Measurements from ENCODE around the gene ARRDC1. TPM values are rescaled to one million over a fixed set of nuclear protein-coding genes. Genes with fewer than 3 reads are reported as not detected.
"Not testable (repeated sequence)": the region's sequence is repeated elsewhere in the genome, so short reads cannot be mapped to it uniquely, and the experiment has no call there.

Gene ARRDC1, protein sequence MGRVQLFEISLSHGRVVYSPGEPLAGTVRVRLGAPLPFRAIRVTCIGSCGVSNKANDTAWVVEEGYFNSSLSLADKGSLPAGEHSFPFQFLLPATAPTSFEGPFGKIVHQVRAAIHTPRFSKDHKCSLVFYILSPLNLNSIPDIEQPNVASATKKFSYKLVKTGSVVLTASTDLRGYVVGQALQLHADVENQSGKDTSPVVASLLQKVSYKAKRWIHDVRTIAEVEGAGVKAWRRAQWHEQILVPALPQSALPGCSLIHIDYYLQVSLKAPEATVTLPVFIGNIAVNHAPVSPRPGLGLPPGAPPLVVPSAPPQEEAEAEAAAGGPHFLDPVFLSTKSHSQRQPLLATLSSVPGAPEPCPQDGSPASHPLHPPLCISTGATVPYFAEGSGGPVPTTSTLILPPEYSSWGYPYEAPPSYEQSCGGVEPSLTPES
- 10 to 100 TPM; 52.4 to 64.2 TPM for total RNA-seq

DNA sequence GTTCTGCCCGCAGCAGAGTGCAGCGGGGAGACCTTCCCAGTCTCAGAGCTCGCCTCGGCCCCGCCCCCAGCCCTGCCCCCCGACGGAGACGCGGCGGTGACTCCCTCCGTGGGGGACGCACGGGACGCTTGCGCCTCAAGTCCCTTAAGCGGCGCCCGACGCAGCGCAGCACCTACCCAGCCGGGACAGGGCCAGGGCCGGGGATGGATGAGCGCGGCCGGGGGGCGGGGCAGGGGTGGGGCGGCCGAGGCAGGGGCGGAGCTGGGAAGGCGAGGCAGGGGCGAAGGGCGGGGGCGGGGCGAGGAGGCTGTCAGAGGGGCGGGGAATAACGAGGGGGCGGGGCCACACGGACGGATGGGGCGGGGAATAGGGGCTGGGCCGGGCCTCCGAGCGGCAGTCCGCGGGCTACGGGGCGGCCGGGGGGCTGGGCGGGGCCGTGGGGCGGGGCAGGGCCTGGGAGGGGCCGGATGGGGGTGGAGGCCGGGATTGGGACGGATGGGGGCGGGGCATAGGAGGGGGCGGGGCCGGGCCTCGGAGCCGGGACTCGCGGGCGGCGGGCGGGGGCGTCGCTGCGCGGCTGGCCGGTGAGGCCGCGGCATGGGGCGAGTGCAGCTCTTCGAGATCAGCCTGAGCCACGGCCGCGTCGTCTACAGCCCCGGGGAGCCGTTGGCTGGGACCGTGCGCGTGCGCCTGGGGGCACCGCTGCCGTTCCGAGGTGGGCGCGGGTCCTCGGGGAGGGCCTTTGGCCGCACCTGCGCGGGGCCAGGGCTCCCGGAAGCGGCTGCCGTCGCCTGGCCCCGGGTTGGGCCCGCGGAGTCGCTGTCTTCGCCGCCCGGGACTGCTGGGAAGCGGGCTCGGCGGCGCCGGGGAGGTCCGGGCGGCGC, at the start of gene ARRDC1:
Gene ARRDC1 (plus strand): TSS at position 566 of the 884 bp plus-strand sequence. CDS start 32 bp downstream, at position 598.
- H3K9me3 Mint-ChIP-seq: no peaks in the 10 kb centered on the region
- POLR2A ChIA-PET: interaction anchor here (0.8 kb wide), 1 partner anchor 18 kb away, joined by 3 read pairs; no protein-coding TSS in a partner anchor
- DNase-seq: peak; percentile 96
- H3K4me1 Mint-ChIP-seq: peaks cover 26% of the 10 kb centered on the region
- no peaks in the 10 kb centered on the region for H3K36me3 Mint-ChIP-seq (ENCODE audit: low read depth)
- H3K4me3 Mint-ChIP-seq: peak within 1 kb of the TSS; percentile 79
- H3K27me3 Mint-ChIP-seq: no peaks in the 10 kb centered on the region
- CTCF ChIA-PET: interaction anchor here (0.8 to 1.5 kb wide), 2 partner anchors 17 to 29 kb away, joined by 3 to 4 read pairs; no protein-coding TSS in a partner anchor
- H3K27ac Mint-ChIP-seq: peak within 1 kb of the TSS; percentile 72

DNA sequence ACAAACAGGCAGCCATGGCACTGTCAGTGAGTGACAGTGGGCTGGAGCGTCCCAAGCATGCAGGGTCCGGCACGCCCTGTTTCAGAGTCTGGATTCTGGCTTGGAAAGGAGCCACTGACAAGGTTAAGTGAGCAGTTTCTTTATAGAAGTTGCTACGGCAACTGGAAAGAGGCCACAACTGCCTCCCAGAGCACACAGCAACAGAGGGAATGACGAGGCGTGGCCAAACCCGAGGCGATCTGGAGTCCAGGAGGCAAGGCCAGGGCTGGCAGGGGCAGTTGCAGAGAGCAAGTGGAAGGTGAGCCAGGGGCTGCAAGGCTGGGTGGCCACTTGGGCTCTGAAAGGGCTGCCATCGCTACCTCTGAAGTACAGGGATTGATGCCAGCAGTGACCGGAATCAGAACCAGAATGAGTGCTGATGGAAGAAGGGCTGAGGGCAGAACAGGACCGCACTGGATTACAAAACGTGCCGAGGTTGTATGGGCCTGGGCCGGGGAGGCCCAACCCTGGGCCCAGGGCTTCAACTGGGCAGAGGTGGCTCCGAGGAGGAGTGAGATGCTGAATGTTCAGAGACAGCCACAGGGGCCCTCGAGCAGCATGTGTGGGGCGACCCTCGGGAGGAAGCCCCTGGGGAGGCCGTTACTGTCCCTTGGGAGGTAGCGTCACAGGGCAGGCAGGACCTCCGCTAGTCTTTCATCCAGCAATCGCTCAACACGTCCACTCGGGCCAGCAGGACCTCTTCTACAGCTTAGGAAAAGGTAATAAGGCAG, 49.2 kb upstream of the ARRDC1 start:
- Mint-ChIP-seq H3K4me3 (no peak overlapping the region), H3K27ac (no peak overlapping the region), H3K27me3 (no peaks in the 10 kb centered on the region), H3K4me1 (peaks cover 8% of the 10 kb centered on the region), H3K36me3 (ENCODE audit: low read depth) (peaks cover 12% of the 10 kb centered on the region), H3K9me3 (no peaks in the 10 kb centered on the region)
- ChIA-PET POLR2A (no interaction called here), CTCF (no interaction called here)
- no peak for DNase-seq

DNA sequence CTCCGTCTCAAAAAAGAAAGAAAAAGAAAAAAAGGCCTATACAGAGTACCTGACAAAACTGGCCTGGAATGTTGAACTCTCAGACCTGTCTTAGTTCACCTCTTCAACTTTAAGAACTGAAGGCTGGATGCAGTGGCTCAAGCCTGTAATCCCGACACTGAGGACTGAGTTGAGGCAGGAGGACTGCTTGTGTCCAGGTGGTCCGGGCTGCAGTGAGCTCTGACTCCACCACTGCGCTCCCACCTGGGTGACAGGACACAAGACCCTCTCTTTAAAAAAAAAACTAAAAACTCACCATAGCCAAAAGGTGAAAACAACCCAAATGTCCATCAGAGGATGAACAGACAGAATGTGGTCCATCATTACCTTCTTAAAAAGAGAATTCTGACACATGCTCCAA, 47.4 kb upstream of the ARRDC1 start:
- H3K36me3 Mint-ChIP-seq (ENCODE audit: low read depth): peaks cover 15% of the 10 kb centered on the region
- H3K27me3 Mint-ChIP-seq: no peaks in the 10 kb centered on the region
- DNase-seq: no peak
- H3K4me1 Mint-ChIP-seq: peaks cover 3% of the 10 kb centered on the region
- ChIA-PET CTCF (interaction anchor here (0.6 to 1.1 kb wide), 2 partner anchors 30 to 427 kb away, joined by 3 read pairs; no protein-coding TSS in a partner anchor), POLR2A (no interaction called here)
- H3K4me3 Mint-ChIP-seq: no peak overlapping the region
- H3K9me3 Mint-ChIP-seq: no peaks in the 10 kb centered on the region
- no peak overlapping the region for H3K27ac Mint-ChIP-seq

DNA sequence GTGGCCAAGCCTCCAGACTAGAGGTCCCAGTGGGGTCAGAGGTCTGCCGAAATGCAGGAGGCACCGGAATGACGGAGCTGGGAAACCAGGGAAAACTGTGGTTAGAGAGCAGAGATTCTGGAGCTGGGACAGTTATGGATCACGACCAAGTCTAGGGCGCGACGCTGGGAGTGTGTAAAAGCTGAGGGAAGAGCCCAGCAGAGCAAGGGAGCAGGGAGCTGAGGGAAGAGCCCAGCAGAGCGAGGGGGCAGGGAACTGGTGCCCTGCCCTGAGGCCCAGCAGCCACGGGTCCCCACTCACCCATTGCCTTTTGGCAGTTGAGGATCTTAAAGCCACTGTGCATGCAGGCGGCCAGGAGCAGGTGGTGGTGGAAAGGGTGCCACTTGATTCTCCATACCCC, 41.4 kb upstream of the ARRDC1 start:
- H3K27me3 Mint-ChIP-seq: no peaks in the 10 kb centered on the region
- DNase-seq: no peak
- no peaks in the 10 kb centered on the region for H3K9me3 Mint-ChIP-seq
- H3K4me3 Mint-ChIP-seq: no peak overlapping the region
- peaks cover 4% of the 10 kb centered on the region for H3K4me1 Mint-ChIP-seq
- H3K27ac Mint-ChIP-seq: no peak overlapping the region
- H3K36me3 Mint-ChIP-seq (ENCODE audit: low read depth): peaks cover 22% of the 10 kb centered on the region
- CTCF ChIA-PET: interaction anchor here (0.6 to 1.0 kb wide), 2 partner anchors 12 to 16 kb away, joined by 3 read pairs; no protein-coding TSS in a partner anchor
- POLR2A ChIA-PET: interaction anchor here (0.6 kb wide), 1 partner anchor 623 kb away, joined by 3 read pairs; no protein-coding TSS in a partner anchor

DNA sequence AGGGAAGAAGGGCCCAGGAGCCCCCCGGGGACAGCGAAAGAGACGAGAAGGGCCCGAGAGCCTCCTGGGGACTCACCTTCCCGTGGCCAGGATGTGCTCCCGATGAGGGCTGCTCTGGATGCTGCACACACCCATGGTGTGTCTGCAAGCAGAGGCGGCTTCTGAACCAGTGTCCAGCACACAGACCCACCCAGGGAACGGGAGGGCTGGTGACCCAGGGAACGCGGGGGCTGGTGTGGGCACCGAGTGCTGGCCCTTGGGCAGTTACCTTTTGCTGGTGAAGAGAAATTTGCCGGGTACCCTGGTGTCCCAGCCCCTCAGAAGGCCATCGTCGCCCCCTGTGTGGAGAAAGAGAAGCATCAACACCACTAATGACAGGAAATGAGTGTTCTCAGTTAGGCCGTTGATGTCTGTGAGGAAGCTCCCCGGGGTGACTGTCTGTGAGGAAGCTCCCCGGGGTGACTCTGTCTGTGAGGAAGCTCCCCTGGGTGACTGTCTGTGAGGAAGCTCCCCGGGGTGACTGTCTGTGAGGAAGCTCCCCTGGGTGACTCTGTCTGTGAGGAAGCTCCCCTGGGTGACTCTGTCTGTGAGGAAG, 40.6 kb upstream of the ARRDC1 start:
- POLR2A ChIA-PET: no interaction called here
- H3K4me3 Mint-ChIP-seq: no peak overlapping the region
- peaks cover 17% of the 10 kb centered on the region for H3K36me3 Mint-ChIP-seq (ENCODE audit: low read depth)
- H3K9me3 Mint-ChIP-seq: no peaks in the 10 kb centered on the region
- no peak overlapping the region for H3K27ac Mint-ChIP-seq
- CTCF ChIA-PET: interaction anchor here (1.0 kb wide), 1 partner anchor 15 kb away, joined by 3 read pairs; no protein-coding TSS in a partner anchor
- no peaks in the 10 kb centered on the region for H3K27me3 Mint-ChIP-seq
- no peak for DNase-seq
- H3K4me1 Mint-ChIP-seq: peaks cover 4% of the 10 kb centered on the region

DNA sequence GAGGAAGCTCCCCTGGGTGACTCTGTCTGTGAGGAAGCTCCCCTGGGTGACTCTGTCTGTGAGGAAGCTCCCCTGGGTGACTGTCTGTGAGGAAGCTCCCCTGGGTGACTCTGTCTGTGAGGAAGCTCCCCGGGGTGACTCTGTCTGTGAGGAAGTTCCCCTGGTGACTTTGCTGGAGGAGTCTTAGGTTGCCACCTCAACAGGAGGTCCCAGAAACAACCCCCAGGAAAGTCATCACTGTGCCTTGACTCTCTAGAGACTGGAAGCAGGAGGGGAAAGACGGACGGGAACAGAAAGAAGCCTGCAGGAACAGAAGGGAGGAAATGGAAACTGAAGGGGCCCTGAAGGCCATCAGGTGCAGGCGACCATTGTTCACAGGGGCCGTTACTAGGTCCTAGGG, 37.0 kb upstream of the ARRDC1 start:
- peaks cover 29% of the 10 kb centered on the region for H3K36me3 Mint-ChIP-seq (ENCODE audit: low read depth)
- H3K27me3 Mint-ChIP-seq, H3K4me1 Mint-ChIP-seq, CTCF ChIA-PET, POLR2A ChIA-PET, H3K4me3 Mint-ChIP-seq, H3K9me3 Mint-ChIP-seq, H3K27ac Mint-ChIP-seq, DNase-seq: not testable (repeated sequence)

DNA sequence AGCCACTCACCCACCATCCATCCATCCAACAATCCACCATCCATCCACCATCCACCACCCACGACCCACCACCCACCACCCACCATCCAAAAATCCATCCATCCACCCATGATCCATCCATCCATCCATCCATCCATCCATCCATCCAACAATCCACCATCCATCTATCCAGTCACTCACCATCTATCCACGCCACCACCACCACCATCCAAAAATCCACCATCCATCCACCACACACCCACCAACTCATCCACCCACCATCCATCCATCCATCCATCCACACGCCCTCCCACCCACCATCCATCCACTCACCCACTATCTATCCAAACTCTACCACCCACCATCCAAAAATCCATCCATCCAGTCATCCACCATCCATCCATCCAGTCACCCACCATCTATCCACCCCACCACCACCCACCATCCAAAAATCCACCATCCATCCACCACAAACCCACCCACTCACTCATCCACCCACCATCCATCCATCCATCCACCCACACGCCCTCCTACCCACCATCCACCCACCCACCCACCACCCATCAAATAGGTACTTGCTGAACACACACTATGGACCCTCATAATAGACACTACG, 35.8 kb upstream of the ARRDC1 start:
- no peaks in the 10 kb centered on the region for H3K9me3 Mint-ChIP-seq
- DNase-seq: no peak
- no peaks in the 10 kb centered on the region for H3K27me3 Mint-ChIP-seq
- no peak overlapping the region for H3K27ac Mint-ChIP-seq
- H3K4me3 Mint-ChIP-seq: no peak overlapping the region
- CTCF ChIA-PET: no interaction called here
- POLR2A ChIA-PET: no interaction called here
- peaks cover 8% of the 10 kb centered on the region for H3K4me1 Mint-ChIP-seq
- H3K36me3 Mint-ChIP-seq (ENCODE audit: low read depth): peaks cover 26% of the 10 kb centered on the region

DNA sequence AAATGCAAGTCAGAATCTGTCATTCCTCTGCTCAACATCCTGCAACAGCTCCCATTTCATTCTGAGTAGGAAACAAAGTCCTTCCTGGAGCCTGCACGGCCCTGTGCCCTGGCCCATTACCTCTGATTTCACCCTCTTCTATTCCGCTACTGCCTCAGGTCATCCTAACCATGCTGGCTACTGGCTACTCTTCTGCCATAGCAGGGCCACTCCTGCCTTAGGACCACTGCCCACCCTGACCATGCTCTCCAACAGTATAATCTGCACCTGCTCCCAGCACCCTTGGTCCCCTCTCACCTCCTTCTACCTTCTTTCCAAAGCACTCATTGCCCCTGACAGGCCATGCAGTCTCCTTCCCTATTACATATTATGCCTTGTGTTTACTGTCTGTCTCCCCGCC, 34.9 kb upstream of the ARRDC1 start:
- peaks cover 33% of the 10 kb centered on the region for H3K36me3 Mint-ChIP-seq (ENCODE audit: low read depth)
- POLR2A ChIA-PET: no interaction called here
- peaks cover 16% of the 10 kb centered on the region for H3K4me1 Mint-ChIP-seq
- no peaks in the 10 kb centered on the region for H3K9me3 Mint-ChIP-seq
- DNase-seq: no peak
- no peak overlapping the region for H3K27ac Mint-ChIP-seq
- no peaks in the 10 kb centered on the region for H3K27me3 Mint-ChIP-seq
- CTCF ChIA-PET: no interaction called here
- no peak overlapping the region for H3K4me3 Mint-ChIP-seq

DNA sequence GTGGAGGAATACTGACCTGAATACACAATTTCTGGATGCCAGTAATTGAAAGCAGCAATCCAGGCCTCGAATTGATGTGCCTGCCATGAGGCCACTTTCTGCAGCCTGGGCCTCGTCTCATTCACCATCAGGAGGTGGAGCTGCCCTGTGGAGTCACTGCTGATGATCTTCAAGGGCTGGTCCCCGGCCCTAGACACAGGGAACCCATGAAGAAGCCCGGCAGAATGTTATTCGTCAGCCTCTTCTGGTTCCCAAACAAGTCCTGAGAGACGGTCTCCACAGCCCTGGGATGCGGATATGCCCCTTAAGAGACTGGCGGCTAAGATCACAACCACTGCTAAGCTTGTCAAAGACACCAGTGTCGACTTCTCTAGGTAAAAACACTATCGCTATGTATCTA, 31.3 kb upstream of the ARRDC1 start:
- no peak overlapping the region for H3K27ac Mint-ChIP-seq
- H3K27me3 Mint-ChIP-seq: no peaks in the 10 kb centered on the region
- no peak overlapping the region for H3K4me3 Mint-ChIP-seq
- ChIA-PET CTCF (interaction anchor here (0.7 kb wide), 1 partner anchor 657 kb away, joined by 3 read pairs; no protein-coding TSS in a partner anchor), POLR2A (no interaction called here)
- DNase-seq: no peak
- H3K36me3 Mint-ChIP-seq (ENCODE audit: low read depth): peaks cover 42% of the 10 kb centered on the region
- H3K4me1 Mint-ChIP-seq: peaks cover 38% of the 10 kb centered on the region
- H3K9me3 Mint-ChIP-seq: no peaks in the 10 kb centered on the region

DNA sequence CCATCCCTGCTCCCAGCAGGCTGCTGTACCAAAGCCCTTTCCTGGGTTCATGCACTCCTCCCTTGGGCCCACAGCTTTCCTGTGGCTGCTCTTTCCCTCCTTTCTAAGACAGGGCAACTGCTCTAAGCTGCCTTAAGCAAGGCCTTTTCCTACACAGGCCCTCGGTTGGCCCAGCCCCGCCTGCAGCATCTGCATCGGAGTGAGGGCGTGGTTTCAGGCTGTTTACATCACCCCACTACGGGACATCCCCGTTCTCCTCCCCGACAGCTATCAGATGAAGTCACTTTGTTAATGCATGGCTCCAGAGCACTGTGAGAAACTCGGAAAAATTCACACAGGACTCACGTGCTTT, 30.1 kb upstream of the ARRDC1 start:
- Mint-ChIP-seq H3K36me3 (ENCODE audit: low read depth) (peaks cover 41% of the 10 kb centered on the region), H3K4me1 (peaks cover 37% of the 10 kb centered on the region), H3K27ac (no peak overlapping the region), H3K27me3 (no peaks in the 10 kb centered on the region), H3K9me3 (no peaks in the 10 kb centered on the region), H3K4me3 (no peak overlapping the region)
- CTCF ChIA-PET: interaction anchor here (1.4 kb wide), 1 partner anchor 12 kb away, joined by 3 read pairs; no protein-coding TSS in a partner anchor
- DNase-seq: no peak
- POLR2A ChIA-PET: no interaction called here

DNA sequence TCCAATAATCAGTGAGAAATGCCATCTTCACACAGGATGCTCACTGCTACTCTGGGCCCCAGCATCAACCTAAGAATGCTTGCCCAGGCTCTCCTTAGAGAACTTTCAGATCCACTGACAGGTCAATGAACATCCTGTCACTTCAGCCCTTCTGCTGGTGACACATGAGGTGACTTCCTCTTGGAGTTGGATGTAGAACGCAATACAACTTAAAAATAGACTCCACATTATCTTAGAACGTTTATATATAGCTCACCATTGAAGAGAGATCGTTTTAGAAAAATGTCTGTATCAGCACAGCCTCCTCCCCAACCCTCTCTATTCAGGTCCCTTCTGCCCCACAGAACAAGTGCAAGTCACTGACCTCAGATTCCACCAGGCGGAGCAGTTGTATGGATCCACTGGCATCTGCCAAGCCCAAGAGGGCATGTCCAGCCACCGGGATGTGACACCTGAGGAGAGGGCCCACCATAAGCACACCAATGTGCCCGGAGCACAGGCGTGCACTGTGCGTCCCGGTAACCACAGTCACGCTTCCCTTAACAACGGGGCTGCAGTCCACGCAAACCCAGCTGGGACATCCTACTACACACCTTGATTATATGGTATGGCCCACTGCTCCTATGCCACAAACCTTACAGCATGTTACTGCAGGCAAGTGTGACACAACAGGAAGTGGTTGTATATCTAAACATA, 29.6 kb upstream of the ARRDC1 start:
- Mint-ChIP-seq H3K27me3 (no peaks in the 10 kb centered on the region), H3K36me3 (ENCODE audit: low read depth) (peaks cover 35% of the 10 kb centered on the region), H3K4me1 (peaks cover 34% of the 10 kb centered on the region), H3K9me3 (no peaks in the 10 kb centered on the region), H3K4me3 (peak overlapping the region; percentile 27), H3K27ac (peak overlapping the region; percentile 78)
- ChIA-PET POLR2A (no interaction called here), CTCF (interaction anchor here (1.4 to 4.9 kb wide), 3 partner anchors 12 to 29 kb away, joined by 3 to 37 read pairs (median 3); partner anchors contain the start of genes ARRDC1 and ZMYND19)
- no peak for DNase-seq
